Measurements from ENCODE around the gene OAT.

The OAT gene

GRCh38 chr10:124408357-124408756 is 10.4 kb downstream of the OAT start:
- in situ Hi-C loops (cut with MboI; ENCODE audit: low sequenced_read_pairs) = loop anchor here (25.0 kb wide), 1 partner anchor 821 kb away; no protein-coding TSS in a partner anchor

GRCh38 chr10:124407456-124407855 is 11.3 kb downstream of the OAT start:
- in situ Hi-C loops (cut with MboI; ENCODE audit: low sequenced_read_pairs) = loop anchor here (25.0 kb wide), 1 partner anchor 820 kb away; no protein-coding TSS in a partner anchor

- in situ Hi-C loops (cut with MboI; ENCODE audit: low sequenced_read_pairs) = loop anchor here (25.0 kb wide), 1 partner anchor 816 kb away; no protein-coding TSS in a partner anchor
Measured at GRCh38 chr10:124403548-124403947, 15.2 kb downstream of the OAT start.

- in situ Hi-C loops (cut with MboI; ENCODE audit: low sequenced_read_pairs) = loop anchor here (25.0 kb wide), 1 partner anchor 815 kb away; no protein-coding TSS in a partner anchor
Measured at GRCh38 chr10:124402273-124402672, 16.4 kb downstream of the OAT start.

GRCh38 chr10:124401633-124402032 is 17.1 kb downstream of the OAT start:
- in situ Hi-C loops (cut with MboI; ENCODE audit: low sequenced_read_pairs) = loop anchor here (25.0 kb wide), 1 partner anchor 814 kb away; no protein-coding TSS in a partner anchor

- in situ Hi-C loops (cut with MboI; ENCODE audit: low sequenced_read_pairs) = no loop called here
Measured at GRCh38 chr10:124394583-124394982, 24.1 kb downstream of the OAT start.

- in situ Hi-C loops (cut with MboI; ENCODE audit: low sequenced_read_pairs) = no loop called here
Measured at GRCh38 chr10:124392626-124393342, 25.9 kb downstream of the OAT start.

- in situ Hi-C loops (cut with MboI; ENCODE audit: low sequenced_read_pairs) = no loop called here
Measured at GRCh38 chr10:124390471-124391187, 28.1 kb downstream of the OAT start.

GRCh38 chr10:124389613-124390361 is 28.9 kb downstream of the OAT start:
- in situ Hi-C loops (cut with MboI; ENCODE audit: low sequenced_read_pairs) = loop anchor here (5.0 to 10.0 kb wide), 2 partner anchors 125 to 397 kb away; no protein-coding TSS in a partner anchor

GRCh38 chr10:124388823-124389612 is 29.7 kb downstream of the OAT start:
- in situ Hi-C loops (cut with MboI; ENCODE audit: low sequenced_read_pairs) = loop anchor here (5.0 to 10.0 kb wide), 2 partner anchors 124 to 397 kb away; no protein-coding TSS in a partner anchor

GRCh38 chr10:124388476-124388822 is 30.3 kb downstream of the OAT start:
- in situ Hi-C loops (cut with MboI; ENCODE audit: low sequenced_read_pairs) = loop anchor here (5.0 to 10.0 kb wide), 2 partner anchors 124 to 396 kb away; no protein-coding TSS in a partner anchor

- in situ Hi-C loops (cut with MboI; ENCODE audit: low sequenced_read_pairs) = loop anchor here (5.0 to 10.0 kb wide), 2 partner anchors 122 to 395 kb away; no protein-coding TSS in a partner anchor
Measured at GRCh38 chr10:124387078-124387874, 31.4 kb downstream of the OAT start.

GRCh38 chr10:124386186-124387077 is 32.3 kb downstream of the OAT start:
- in situ Hi-C loops (cut with MboI; ENCODE audit: low sequenced_read_pairs) = loop anchor here (5.0 to 10.0 kb wide), 2 partner anchors 122 to 394 kb away; no protein-coding TSS in a partner anchor

GRCh38 chr10:124385627-124386185 is 33.0 kb downstream of the OAT start:
- in situ Hi-C loops (cut with MboI; ENCODE audit: low sequenced_read_pairs) = loop anchor here (5.0 to 10.0 kb wide), 2 partner anchors 121 to 393 kb away; no protein-coding TSS in a partner anchor

GRCh38 chr10:124384591-124385190 is 34.0 kb downstream of the OAT start:
- in situ Hi-C loops (cut with MboI; ENCODE audit: low sequenced_read_pairs) = loop anchor here (5.0 to 10.0 kb wide), 2 partner anchors 120 to 392 kb away; no protein-coding TSS in a partner anchor

GRCh38 chr10:124384172-124384571 is 34.6 kb downstream of the OAT start:
- in situ Hi-C loops (cut with MboI; ENCODE audit: low sequenced_read_pairs) = loop anchor here (10.0 kb wide), 1 partner anchor 119 kb away; no protein-coding TSS in a partner anchor

GRCh38 chr10:124383496-124383895 is 35.2 kb downstream of the OAT start:
- in situ Hi-C loops (cut with MboI; ENCODE audit: low sequenced_read_pairs) = loop anchor here (10.0 kb wide), 1 partner anchor 119 kb away; no protein-coding TSS in a partner anchor

Data from HL-60/S4 (cell line).